C4-2B (cell line): Measurements from ENCODE around the gene ATP2A3.

ENCODE experiments used
- CTCF ChIP-seq: fragments of 450-650 bp; conservative IDR thresholded peaks from 2 replicates; pipeline ENCODE4 v1.5.1; 2017; ENCODE audit warnings: mild to moderate bottlenecking
- ZFX ChIP-seq: fragments of 450-650 bp; IDR thresholded peaks from 2 replicates; pipeline ENCODE4 v1.6.1; 2017

- TF ChIP-seq CTCF (no peak), ZFX (no peak)
Observed at GRCh38 chr17:3960764-3961163, 3.5 kb downstream of the ATP2A3 start.
